Subcutaneous adipose tissue (tissue), 4 donors: ENCODE results near the gene TRIM69. TPM values are rescaled to one million over a fixed set of nuclear protein-coding genes. Genes with fewer than 3 reads are reported as not detected.

Experiments used
- total RNA-seq, 4 donors: library from RNA; depleted of rRNA; stranded (reverse); fragments of >200 nt; gene quantifications; one replicate each; pipeline ENCODE4 v1.1.0, GENCODE V29; 2016
- TF ChIP-seq, protein P1 (sequence below): fragments of 450-650 bp; IDR thresholded peaks from one replicate; pipeline ENCODE4 v1.5.1; 2016; ENCODE audit warnings: low read depth, mild to moderate bottlenecking, control low read depth, antibody characterized with exemption, moderate library complexity

Gene TRIM69
- total RNA-seq, 4 donors from 2014 or later = 14.2 to 17.3 (median 14.9) TPM

DNA sequence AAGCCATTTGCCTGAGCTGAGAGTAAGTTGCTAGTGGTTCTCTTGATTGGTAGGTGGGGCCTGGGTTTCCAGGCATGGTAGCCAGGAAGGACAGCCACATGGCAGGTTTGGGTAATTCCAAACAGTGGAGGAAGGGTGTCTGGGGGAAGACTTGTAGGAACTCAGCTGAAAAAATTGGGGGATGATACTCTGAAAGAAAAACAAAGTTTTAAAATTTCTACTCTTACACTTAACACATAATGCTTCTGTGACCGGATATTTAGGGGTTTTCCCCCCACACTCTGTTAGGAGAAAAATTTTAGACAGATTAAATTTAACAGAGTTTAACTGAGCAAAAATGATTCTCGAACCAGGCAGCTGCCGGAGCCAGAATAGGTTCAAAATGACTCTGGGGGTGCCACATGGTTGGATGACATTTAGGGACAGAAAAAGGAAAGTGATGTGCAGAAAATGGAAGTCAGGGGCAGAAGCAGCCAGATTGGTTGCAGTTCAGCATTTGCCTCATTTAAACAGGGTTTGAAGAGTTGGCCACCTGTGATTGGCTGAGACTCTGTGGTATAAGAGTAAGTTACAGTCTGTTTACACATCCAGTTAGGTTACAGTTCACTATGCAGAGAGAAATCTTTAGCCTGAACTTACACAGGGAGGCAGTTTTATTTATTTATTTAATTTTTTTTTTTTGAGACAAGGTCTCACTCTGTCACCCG lies 16.9 kb upstream of the TRIM69 start:
- TF ChIP-seq, protein P1, sequence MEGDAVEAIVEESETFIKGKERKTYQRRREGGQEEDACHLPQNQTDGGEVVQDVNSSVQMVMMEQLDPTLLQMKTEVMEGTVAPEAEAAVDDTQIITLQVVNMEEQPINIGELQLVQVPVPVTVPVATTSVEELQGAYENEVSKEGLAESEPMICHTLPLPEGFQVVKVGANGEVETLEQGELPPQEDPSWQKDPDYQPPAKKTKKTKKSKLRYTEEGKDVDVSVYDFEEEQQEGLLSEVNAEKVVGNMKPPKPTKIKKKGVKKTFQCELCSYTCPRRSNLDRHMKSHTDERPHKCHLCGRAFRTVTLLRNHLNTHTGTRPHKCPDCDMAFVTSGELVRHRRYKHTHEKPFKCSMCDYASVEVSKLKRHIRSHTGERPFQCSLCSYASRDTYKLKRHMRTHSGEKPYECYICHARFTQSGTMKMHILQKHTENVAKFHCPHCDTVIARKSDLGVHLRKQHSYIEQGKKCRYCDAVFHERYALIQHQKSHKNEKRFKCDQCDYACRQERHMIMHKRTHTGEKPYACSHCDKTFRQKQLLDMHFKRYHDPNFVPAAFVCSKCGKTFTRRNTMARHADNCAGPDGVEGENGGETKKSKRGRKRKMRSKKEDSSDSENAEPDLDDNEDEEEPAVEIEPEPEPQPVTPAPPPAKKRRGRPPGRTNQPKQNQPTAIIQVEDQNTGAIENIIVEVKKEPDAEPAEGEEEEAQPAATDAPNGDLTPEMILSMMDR = no peak

DNA sequence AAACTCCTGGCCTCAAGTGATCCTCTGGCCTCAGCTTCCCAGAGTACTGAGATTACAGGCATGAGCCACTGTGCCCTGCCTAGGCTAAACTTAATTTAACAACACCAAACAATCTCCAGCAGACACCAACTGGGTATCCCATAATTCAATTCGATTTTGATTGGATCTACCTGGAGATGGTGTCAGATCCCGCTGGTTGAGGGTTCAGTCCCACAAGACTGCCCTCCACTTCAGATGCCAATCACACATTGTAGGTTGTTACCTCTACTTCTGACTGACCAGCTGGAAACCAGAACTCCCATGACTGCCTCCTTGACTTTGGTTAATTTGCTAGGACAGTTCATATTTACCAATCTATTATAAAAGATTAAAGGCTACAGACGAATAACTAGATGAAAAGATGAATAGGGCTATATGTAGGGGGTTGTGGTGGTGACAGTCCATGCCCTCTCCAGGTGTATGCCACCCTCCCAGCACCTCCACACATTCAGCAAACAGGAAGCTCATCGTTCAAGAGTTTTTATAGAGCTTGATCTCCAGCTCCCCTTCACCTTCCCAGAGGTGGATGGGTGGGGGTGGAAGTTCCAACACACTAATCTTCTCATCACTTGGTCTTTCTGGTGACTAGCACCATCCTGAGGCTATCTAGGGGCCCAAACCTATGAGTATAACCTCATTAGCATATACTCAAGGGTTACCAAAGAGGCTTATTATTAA lies 15.7 kb upstream of the TRIM69 start:
- TF ChIP-seq, protein P1 = no peak

DNA sequence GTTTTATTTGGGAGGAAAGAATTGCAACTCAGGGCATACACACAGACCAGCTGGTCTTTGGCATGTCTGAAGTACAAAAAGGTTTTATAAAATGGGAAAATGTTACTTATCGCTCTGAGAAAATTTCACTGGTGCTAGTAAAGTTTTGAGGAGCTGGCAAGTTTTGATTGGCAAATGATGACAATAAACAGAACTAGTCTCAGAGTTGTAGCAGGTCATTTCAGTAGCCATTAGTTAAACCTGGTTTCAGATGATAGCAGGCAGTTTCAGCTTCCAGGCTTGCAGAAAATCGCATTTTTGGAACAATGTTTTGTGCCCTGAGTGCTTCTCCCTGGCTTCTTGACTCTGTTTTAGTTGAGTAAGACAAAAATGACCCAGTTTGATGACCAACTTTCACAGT lies 14.3 kb upstream of the TRIM69 start:
- TF ChIP-seq, protein P1 = no peak

DNA sequence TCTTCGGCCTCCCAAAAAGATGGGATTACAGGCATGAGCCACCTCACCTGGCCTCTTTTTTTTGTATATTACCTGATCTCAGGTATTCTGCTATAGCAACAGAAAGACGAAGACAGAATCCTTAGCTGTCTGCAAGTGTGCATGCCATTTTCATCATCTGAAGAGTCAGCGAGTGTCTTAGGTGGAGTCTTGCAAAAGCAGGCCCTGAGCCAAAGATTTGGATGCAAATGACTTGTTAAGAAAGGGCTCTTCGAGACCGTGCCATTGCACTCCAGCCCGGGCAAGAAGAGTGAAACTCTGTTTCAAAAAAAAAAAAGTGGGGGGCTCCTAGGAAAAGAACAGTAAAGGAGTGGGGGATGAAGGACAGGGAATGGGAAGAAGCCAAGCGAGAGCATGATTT lies 10.2 kb upstream of the TRIM69 start:
- TF ChIP-seq, protein P1 = no peak

DNA sequence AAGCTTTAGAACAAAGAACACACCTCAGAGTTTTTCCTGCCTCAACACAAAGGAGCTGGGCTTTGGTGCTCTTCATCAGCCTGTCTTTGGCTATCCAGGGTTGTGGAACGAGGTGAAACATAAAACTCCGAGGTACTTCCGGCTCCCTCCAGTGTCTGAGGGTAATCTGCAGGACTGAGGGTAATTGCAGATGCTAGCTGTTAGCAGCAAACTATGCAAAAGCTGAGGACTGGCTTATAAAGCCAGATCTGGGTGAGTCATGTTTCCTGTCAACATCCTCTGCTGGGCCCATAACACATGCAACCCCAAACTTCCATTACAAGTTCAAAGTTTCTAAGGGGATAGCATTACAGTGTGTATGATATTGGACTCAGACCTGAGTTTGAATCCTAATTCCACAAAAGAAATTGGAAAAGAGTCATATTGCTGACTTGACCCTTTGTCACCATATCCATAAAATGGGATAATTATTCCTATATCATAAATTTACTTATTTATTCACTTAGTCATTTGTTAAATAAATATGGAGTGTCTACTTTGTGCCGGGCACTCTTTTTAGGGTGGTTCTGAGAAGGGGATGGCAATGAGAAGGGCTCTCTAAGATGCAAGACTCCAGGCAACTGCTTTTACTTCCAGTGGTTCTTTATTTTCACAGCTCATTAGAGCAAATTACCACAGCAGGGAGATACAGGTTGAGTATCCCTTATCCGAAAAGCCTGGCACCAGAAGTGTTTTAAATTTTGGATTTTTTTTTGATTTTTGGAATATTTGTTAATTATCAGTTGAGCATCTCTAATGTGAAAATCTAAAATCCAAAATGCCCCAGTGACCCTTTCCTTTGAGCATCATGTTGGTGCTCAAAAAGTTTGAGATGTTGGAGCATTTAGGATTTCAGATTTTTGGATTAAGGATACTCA lies 9.5 kb upstream of the TRIM69 start:
- TF ChIP-seq, protein P1 = no peak

DNA sequence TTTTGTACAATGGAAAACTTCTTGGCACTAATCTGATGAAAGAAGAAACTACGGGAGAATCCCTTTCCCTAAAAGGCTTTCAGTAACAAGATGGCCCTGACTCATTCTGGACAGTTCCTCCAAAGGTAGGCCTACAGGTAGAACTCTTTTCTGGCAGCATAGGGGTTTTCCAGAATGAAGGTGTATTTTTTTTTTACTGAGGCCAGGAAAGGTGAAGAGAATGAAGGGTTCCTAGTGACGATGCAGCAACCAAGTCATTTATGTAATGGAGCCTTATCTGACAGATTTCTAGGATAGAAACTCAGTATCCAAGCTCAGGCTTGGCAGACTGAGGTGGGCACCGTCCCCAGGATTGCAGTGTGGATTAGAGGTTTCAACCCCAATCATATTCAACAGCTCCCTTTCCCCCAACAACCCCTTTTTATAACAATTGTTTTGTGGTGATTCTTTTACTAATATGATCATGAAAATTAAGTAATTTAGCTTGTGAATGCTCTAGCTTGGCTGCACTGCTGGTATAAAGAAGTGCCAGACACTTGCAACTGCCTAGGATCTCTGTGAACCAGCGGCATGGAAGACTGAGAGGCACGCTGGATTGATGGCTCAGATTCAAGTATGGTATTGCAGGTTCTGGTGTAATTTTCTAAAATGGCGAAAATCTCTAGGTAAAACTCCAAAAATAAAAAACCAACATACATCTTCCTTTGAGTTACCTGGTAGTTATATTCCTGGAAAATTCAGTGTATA lies 8.7 kb upstream of the TRIM69 start:
- TF ChIP-seq, protein P1 = no peak
